Measurements from ENCODE around the gene DUS4L.
"Not testable (repeated sequence)": the region's sequence is repeated elsewhere in the genome, so short reads cannot be mapped to it uniquely, and the experiment has no call there.

The DUS4L gene

GRCh38 chr7:107563775-107564552, at the start of gene DUS4L, which contains the start of gene COG5:
DUS4L (plus strand) TSS chr7:107563971; CDS start chr7:107567071, 3,100 bp downstream.
COG5 (minus strand) TSS chr7:107563920; CDS start chr7:107563896, 24 bp downstream.
- DNase-seq: peak; percentile 86

DNA sequence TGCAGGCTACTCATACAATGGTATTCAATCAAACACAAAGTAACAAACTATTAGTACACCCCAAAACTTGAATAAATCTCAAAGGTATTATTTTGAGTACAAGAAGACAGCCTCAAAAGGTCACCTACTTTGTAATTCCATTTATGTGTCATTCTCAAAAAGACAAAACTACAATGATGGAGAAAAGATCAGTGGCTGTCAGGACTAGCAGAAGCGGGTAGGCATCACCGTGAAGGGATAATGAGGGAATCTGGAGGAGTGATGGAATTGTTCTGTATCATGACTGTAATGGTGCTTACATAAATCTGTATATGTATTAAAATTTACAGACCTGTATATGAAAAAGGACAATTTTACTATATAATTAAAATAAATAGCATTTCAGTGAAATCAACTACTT, 37.1 kb upstream of the DUS4L start:
- no peak for DNase-seq

DNA sequence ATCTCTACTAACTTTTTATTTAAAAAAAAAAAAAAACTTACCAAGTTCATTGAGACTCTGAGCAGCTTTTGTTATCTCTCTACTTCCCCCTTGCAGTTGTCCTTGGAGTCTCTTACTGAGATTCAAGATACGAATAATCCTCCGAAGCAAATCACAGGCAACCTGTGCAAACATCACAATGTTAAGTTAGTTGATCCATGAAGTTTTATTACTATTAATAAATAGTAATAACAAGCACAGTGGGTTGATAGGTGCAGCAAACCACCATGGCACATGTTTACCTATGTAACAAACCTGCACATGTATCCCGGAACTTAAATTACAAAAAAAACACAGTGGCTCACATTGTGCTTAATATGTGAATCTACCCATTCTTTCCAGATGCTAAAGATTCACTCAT, 36.6 kb upstream of the DUS4L start:
- no peak for DNase-seq

DNA sequence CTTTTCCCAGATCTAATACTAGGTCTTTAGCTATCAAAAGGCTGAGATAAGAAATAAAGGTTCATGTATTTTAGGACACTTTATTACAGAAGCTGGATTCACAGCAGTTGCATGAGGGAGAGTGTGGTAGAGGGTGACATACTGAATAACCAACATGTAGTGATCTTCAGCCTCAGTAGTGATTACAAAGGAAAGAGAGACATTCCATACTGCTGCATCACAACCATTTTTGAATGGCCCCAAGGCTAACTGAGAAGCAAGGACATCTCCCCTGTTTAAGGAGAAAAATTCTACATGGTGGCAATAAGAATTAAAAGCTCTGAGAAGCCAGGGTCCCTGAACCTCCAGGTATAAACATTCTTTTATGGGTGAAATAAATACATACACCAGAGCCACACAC, 35.3 kb upstream of the DUS4L start:
- DNase-seq: no peak

- DNase-seq: no peak
Measured at GRCh38 chr7:107530751-107531150, 33.0 kb upstream of the DUS4L start.

DNA sequence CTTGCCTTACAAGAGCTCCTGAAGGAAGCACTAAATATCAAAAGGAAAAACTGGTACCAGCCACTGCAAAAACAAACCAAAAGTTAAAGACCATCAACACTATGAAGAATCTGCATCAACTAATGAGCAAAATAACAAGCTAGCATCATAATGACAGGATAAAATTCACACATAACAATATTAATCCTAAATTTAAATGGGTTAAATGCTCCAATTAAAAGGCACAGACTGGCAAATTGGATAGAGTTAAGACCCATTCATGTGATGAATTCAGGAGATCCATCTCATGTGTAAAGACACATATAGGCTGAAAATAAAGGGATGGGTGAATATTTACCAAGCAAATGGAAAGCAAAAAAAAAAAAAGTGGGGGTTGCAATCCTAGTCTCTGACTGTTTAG, 29.6 kb upstream of the DUS4L start:
- DNase-seq: no peak

DNA sequence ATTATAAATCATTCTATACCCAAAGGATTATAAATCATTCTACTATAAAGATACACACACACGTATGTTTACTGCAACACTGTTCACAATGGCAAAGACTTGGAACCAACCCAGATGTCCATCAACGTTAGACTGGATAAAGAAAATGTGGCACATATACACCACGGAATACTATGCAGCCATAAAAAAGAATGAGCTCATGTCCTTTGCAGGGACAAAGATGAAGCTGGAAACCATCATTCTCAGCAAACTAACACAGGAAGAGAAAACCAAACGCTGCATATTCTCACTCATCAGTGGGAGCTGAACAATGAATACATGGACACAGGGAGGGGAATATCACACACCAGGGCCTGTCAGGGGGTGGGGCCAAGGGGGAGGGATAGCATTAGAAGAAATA, 26.5 kb upstream of the DUS4L start:
- DNase-seq: not testable (repeated sequence)

GRCh38 chr7:107538001-107538400, 25.8 kb upstream of the DUS4L start:
- DNase-seq: no peak

DNA sequence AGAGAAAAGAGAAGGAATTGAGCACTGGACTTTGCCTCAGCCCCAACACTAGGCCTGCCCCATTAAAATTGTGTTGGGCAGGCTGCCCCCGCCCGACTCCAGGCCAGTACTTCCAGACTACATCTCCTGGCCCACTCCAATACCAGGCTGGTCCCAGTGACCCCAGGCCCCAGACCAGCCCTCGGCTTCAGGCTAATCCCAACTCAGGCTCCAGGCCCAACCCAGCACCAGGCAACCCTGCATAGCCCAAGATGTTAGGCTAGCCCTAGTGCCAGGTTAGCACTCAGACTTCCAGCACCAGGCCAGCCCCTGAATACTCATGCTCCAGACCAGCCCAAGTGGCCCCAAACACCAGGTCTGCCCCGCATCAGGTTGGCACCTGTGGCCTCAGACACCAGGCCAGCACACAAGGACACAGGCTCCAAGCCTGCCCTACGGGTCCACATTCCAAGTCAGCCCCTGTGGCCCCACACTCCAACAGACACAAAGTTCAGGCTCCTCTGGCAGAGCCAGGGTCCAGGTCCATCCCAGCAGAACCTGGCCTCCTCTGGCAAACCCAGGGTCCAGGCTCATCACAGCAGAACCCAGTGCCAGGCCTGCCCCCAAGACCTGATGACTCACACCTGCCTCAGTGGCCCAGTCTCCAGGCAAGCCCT, 20.3 kb upstream of the DUS4L start:
- DNase-seq: no peak

GRCh38 chr7:107544848-107545591, 18.8 kb upstream of the DUS4L start:
- DNase-seq: no peak

DNA sequence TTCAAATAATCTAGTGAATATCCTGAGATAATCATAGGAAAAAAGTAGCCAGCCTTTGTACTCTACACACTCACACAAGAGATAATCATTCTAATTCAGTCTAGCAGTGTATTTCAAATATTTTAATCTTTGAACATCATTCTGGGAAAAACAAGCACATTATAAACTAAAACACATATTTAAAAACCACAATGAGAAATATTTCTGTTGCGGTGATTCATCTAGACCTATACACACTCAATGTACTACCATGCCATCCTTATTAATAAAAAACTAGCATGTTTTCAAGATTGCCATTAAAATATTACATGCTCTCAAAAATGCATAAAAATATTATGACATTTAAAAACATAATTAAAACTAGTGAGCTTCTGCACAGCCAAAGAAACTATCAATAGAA, 11.8 kb upstream of the DUS4L start:
- DNase-seq: no peak

DNA sequence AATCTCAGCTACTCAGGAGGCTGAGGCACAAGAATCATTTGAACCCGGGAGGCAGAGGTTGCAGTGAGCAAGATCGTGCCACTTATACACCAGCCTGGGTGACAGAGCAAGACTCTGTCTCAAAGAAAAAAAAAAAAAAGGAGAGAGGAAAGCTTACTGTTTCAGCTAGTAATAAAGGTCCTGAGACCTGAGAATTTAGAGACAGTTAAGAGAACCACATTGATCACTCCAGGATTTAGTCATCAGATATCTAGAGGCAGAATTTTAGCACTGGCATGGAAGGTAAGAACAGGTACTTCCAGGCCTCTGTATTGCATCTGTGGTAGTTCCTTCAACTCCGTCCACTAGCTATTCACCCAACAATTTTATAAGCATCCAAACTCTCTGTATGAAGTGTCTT, 7.9 kb upstream of the DUS4L start:
- no peak for DNase-seq

- no peak for DNase-seq
Measured at GRCh38 chr7:107559864-107560263, 3.9 kb upstream of the DUS4L start.

DNA sequence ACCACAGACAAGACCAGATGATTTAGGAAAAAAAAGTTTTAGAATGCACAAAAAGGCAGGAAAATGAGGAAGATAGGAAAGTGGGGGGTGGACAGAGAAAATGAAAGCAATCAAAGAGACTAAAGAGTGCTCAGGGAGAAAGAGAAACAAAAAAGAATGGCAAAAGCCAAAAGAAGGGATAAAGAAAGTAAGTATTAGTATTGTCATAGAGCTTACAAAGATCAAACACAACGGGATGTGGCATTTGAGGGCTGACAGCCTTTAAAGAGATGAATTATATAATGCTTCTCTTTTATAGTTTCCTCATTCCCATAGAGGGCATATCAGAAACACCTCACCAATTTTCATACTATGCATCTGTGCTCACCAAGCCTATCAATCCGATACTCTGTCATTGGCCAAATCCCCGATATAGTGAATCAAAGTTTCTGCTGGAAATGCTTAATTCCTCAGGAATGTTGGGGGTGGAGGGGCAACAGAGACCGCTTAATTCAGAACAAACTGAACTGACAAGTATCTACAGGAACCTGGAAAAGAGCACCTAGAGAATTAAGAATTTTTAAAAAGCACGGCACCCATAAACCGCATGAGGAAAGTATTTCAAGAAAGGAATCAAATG, 2.8 kb upstream of the DUS4L start:
- no peak for DNase-seq

DNA sequence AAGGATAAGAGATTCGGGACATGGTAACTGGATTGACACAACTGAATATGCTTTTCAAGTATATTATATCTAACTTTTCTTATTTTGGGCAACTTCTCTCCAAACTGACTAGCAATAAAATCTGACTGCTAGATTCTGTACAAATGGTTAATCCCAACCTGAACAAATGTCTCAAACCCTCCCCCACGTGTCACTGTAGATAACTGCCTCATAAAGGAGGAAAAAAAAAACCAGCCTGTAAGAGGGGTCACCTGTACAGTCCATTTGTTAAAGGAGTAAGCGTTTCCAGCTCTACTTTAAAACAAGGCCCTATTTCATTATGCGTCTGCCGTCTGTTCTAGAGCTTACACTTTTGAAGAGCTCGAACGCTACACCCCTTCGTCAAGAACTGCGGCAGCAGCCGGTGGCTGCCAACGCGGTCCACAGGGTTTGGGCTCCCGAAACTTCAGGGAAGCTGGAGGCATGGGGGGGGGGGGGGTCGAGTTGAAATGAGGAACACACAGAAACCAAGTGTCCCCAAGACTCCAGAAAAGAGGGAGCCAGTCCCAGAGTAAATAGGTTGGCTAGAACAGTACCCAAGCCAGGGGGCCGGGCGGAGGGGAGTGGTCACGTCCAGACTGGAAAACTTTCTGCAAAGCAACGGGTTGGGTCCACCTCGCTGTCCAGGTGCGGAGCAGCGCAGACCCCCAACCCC, 543 bp upstream of the DUS4L start:
- no peak for DNase-seq

GRCh38 chr7:107564553-107565298, 955 bp downstream of the DUS4L start:
- DNase-seq: no peak

GRCh38 chr7:107570298-107570697, 6.5 kb downstream of the DUS4L start:
- no peak for DNase-seq

DNA sequence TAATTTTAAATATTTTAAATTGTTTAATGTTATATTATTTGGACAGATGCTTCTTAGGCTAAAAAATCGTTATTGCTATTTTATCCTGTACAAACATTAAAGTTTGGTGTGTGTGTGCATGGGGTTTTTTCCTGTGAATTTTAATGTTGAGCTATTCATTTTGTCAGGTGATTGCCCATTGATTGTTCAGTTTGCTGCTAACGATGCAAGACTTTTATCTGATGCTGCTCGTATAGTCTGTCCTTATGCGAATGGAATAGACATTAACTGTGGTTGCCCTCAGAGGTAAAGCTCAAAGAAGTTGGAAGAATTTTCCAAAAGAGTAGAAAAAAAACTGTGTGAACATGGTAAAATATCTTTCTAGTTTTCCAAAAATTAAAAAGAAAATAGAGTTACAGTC, 9.8 kb downstream of the DUS4L start:
- DNase-seq: no peak

DNA sequence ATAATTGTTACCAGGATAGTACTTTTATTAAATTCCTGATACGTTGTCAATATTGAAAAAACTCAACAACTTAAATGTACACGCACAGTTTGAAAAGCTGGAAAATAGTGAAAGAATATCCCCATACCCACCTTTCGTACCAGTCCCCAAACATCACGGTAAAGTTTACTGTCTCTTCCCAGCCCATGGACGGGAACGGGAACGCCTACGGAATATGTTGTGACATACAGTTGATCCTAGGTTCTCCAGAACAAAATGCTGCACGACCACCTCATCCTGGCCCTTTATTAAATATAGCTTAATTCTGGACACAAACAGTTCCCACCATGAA, 15.7 kb downstream of the DUS4L start:
- no peak for DNase-seq

DNA sequence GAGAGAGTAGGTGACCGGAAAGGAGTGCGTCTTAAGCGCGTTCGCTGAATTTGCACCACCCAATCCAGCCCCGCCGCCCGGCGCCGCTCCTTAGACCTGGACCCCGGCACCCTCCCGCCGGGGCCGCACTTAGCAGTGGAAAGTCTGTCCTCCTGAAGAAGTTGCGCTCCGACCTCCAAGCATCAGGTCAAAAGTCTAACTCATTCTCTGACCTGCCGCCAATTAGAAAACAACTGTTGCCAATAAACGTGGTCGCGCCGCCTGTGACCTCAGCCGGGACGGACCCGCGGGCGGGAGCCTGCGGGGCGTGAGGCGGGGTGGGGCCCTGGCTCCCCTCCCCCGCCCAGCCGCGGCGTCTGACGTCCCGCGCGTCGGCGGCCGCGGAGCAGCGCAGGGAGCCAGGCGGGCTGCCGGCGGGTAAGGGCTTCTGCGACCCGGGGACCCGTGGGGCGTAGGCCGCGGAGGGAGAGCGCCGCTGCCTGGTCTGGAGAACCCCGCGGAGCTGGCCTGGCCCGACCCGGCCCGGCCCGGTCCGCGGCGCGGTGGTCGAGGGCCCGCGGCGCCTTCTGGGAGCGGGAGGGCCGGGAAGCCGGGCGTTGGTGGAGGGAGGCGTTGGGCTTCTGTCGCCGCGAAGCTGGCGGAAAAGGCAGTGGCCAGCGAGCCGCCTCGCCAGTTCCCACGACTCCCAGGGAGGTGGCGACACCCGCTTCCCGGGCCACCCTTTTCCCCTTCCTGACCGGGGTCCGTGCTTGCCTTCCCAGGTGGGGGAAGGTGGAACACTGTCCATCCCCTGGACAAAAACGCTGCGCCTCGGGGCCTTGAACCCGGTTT, 16.3 kb downstream of the DUS4L start, which contains the start of gene BCAP29:
TSS of gene BCAP29 (plus strand) at position 362 of the 831 bp plus-strand sequence. CDS start 527 bp downstream, outside the sequence.
- DNase-seq: peak; percentile 75

All from activated naive CD4-positive, alpha-beta T cell treated with anti-CD3 and anti-CD28 coated beads, Interleukin-2, amount 50 U/mL, for 16 hours (primary cell).